D721Med (cell line): Measurements from ENCODE around the gene COL23A1.
"Not testable (repeated sequence)": the region's sequence is repeated elsewhere in the genome, so short reads cannot be mapped to it uniquely, and the experiment has no call there.

ENCODE experiments used
- DNase-seq: peaks from one replicate; pipeline ENCODE4 v3.0.0; 2011; ENCODE audit warnings: low spot score; ENCODE audit not compliant: insufficient read length
- FAIRE-seq: peaks from 2 replicates; lab custom pipeline; 2011; peaks lifted over from hg19 to GRCh38; lab: Jason Lieb, UNC
- TF ChIP-seq, protein P1 (sequence below): IDR thresholded peaks from 2 replicates; pipeline ENCODE4 v1.5.1; 2012; ENCODE audit warnings: mild to moderate bottlenecking, control low read depth; ENCODE audit not compliant: insufficient read depth; ENCODE audit errors: missing control alignments

Gene COL23A1

GRCh38 chr5:178492278-178492677 lies 97.9 kb downstream of the COL23A1 start:
- TF ChIP-seq, protein P1, sequence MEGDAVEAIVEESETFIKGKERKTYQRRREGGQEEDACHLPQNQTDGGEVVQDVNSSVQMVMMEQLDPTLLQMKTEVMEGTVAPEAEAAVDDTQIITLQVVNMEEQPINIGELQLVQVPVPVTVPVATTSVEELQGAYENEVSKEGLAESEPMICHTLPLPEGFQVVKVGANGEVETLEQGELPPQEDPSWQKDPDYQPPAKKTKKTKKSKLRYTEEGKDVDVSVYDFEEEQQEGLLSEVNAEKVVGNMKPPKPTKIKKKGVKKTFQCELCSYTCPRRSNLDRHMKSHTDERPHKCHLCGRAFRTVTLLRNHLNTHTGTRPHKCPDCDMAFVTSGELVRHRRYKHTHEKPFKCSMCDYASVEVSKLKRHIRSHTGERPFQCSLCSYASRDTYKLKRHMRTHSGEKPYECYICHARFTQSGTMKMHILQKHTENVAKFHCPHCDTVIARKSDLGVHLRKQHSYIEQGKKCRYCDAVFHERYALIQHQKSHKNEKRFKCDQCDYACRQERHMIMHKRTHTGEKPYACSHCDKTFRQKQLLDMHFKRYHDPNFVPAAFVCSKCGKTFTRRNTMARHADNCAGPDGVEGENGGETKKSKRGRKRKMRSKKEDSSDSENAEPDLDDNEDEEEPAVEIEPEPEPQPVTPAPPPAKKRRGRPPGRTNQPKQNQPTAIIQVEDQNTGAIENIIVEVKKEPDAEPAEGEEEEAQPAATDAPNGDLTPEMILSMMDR, result no peak
- no peak for DNase-seq
- no peak for FAIRE-seq

DNA sequence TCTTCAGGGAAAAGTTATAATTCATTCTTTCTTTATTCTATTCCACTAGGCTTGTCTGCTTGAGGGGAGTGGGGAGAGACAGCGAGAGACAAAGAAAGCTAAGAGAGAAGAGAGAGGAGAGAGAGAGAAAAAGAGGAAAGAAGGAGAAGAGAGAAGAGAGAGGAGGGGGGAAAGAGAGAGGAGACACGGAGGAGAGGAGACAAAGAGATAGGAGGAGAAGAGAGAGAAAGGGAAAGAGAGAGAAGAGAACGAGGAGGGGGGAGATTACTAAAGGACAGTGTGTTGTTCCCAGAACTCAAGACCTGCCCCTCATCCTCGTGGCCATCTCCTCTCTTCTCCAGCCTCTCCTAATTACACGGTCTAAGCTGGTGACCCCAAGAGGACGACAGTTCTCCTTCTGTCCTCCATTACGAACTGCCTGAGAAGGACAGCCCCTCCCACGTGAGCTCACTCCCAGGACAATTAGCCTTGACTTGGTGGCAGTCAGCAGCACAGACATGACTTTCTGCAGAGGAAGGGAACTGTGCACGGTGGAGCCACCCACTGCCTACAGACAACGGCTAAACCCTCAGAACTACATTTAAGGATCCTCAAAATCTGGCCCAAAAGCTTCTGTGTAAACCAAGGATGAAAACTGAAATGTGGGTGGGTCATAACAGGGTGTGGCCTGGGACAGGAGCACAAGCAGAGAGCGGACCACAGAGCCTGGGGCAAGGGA lies 99.1 kb downstream of the COL23A1 start:
- DNase-seq, result no peak
- no peak for FAIRE-seq
- TF ChIP-seq, protein P1, result no peak

DNA sequence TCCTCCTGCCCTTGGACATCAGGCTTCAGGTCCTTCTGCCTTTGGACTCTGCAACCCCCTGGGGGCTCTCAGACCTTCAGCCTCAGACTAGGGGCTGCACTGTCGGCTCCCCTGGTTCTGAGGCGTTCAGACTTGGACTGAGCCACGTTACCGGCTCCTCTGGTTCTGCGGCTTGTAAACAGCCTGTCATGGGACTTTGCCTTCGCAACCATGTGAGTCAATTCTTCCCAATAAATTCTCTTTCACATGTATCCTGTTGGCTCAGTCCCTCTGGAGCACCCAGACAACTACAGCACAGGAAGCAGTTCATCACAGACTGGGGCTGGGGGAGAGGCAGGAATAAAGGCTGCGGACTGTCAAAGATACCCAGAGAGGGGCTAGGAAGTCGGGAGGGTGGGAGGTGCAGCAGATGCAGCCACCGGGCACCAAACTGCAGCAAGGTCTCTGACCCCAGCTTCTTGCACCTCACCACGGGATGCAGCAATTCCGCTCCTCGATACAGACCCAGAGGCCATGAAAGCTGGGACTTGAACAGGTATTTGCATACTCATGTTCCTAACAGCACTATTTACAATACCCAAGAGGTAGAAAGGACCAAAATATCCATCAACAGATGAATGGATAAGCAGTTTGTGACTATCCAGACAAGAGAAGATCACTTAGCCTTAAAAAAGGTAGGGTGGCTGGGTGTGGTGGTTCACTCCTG lies 100.8 kb downstream of the COL23A1 start:
- FAIRE-seq, result no peak
- no peak for DNase-seq
- TF ChIP-seq, protein P1, result no peak

GRCh38 chr5:178488696-178489095 lies 101.5 kb downstream of the COL23A1 start:
- no peak for DNase-seq
- TF ChIP-seq, protein P1, result no peak

DNA sequence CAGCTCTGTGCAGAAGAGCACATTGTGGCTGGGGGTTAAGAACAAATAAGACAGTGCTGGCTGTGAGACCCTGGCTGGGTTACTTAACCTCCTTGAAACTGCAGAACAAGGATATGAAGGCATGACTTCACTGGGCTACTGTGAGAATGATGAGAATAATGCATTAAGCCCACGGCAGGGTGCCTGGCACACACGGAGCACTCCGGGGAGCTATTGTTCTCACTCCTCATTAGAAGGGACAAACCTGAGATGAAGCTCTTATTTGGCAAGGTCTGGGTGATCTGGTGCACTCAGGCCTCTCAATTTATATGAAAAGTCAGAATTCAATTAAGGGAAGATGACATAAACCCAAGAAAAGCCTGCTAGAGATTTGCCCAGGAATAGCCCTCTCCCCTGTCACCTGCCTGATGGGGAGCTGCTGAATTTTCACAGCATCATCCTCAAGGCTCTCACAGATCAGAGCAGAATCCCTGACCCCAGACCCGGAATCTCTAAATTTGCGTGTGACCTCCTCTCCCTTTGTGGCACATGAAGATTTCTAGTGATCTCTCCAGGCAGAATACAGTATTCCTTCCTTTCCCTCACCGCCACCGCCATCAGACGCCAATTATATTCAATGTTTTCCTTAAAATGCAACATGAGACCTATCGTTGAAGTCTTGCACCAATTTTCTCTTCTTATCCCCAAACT lies 102.1 kb downstream of the COL23A1 start:
- FAIRE-seq (no peak), DNase-seq (no peak)
- TF ChIP-seq, protein P1, result no peak

More at GRCh38 chr5:178488696-178489095, 101.5 kb downstream of the COL23A1 start:
- no peak for FAIRE-seq

DNA sequence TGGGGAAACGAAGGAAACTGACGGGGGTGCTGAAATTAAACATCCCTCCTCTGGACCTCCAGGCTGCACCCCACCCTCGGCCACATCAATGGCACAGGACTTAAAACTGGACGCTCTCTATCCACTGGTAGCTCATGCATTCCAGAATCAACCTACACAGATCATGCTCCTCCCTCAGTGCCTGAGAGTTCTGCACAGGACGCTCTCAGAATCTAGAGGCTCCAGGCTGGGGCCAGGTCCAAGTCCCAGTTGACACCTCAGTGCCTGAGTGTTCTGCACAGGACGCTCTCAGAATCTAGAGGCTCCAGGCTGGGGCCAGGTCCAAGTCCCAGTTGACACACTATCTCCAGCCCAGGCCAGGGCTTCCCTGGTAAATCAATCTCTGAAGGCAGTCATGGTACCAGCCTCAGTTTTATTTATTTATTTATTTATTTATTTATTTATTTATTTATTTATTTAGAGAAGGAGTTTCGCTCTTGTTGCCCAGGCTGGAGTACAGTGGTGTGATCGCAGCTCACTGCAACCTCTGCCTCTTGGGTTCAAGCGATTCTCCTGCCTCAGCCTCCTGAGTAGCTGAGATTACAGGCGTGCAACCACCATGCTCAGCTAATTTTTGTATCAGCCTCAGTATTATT lies 103.2 kb downstream of the COL23A1 start:
- not testable (repeated sequence) for FAIRE-seq, DNase-seq

GRCh38 chr5:178486239-178486641 lies 104.0 kb downstream of the COL23A1 start:
- FAIRE-seq (no peak), DNase-seq (no peak)
- TF ChIP-seq, protein P1, result no peak
